ENCODE measurements around the gene GADL1. TPM values are rescaled to one million over a fixed set of nuclear protein-coding genes. Genes with fewer than 3 reads are reported as not detected.

Gene GADL1
- total RNA-seq, 1 experiment from 2014 or later: 0.09 TPM

DNA sequence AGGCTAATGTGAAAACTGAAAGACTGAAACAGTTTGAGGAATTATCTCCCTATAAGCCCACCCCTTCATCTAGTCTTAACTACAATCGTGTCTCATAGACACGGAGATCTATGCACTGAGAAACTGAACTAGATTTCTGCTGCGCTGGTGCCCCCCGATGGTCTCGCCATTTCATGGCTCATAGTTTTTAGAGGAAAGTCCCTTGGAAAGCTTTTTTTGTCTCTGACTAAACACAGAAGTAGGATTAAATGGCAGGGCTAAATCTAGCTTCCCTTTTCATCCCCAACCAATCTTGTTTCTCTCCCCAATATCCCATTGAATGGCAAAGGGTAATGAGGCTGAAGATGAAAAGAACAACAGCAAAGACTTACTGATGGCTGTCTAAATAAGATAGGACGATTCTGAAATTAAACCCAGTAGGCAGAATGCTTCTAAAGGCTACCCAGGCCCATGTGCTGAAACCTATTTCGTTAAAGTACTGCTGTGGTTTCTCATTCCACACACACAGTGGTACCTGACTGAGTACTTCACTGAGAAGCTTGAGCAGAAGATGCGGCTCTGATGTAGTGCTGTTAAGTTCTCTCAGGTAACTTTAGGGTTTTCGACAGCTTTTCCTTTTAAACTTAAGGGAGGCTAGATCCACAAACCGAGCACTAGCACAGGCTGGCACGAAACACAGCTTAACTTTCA, 142.7 kb downstream of the GADL1 start:
- H3K4me2 ChIP-seq (ENCODE audit: insufficient read depth, insufficient read length, low read length): no peak overlapping the region
- H4K8ac ChIP-seq (replicated peaks; ENCODE audit: insufficient read length, low read depth, low read length): no peak overlapping the region
- no peaks in the 10 kb centered on the region for H3K9me3 ChIP-seq (ENCODE audit: control insufficient read depth, low read depth, low read length)
- no CpG with 5 or more reads among the region's 11 CpGs for WGBS (ENCODE audit: extremely low coverage, insufficient read length, low lambda C conversion rate)
- H3K27me3 Mint-ChIP-seq (ENCODE audit: low read depth): no peaks in the 10 kb centered on the region
- H2AFZ ChIP-seq (ENCODE audit: low read length): no peak overlapping the region
- no peak overlapping the region for H3K14ac ChIP-seq (ENCODE audit: insufficient read depth, low read length)
- H3K4me1 Mint-ChIP-seq: peaks cover 44 to 53% of the 10 kb centered on the region in 2 experiments
- no peak overlapping the region for H3K27ac ChIP-seq (ENCODE audit: insufficient read length, low read depth, low read length)
- H3K4me1 ChIP-seq (ENCODE audit: insufficient read depth, low read length): no peaks in the 10 kb centered on the region
- no peak overlapping the region for H4K5ac ChIP-seq (ENCODE audit: insufficient read length, low read depth, low read length)
- no peak overlapping the region for H3K23ac ChIP-seq (ENCODE audit: insufficient read length, low read depth, low read length)
- H2BK15ac ChIP-seq (ENCODE audit: low read depth, low read length): no peak overlapping the region
- H3T11ph ChIP-seq (ENCODE audit: low read length): no peak overlapping the region
- no peaks in the 10 kb centered on the region for H4K20me1 ChIP-seq (ENCODE audit: control insufficient read depth, insufficient read depth, insufficient read length)
- H2BK20ac ChIP-seq (ENCODE audit: low read depth, low read length, poor library complexity, severe bottlenecking): no peak overlapping the region
- no peak overlapping the region for H3K4me3 Mint-ChIP-seq
- no peaks in the 10 kb centered on the region for H3K79me1 ChIP-seq (ENCODE audit: insufficient read depth, low read depth, low read length, poor library complexity, severe bottlenecking)
- no peak overlapping the region for H2BK5ac ChIP-seq (ENCODE audit: insufficient read length, low read length)
- peak; percentile 68 for TF ChIP-seq CTCF (conservative IDR thresholded peaks at IDR 0.05)
- no peak for DNase-seq
- H4K91ac ChIP-seq (ENCODE audit: insufficient read length, low read depth, low read length): no peak overlapping the region
- H3K9ac ChIP-seq (ENCODE audit: extremely low read depth, insufficient read length, low read length): no peak overlapping the region
- no peak overlapping the region for H3K4ac ChIP-seq (ENCODE audit: low read depth, low read length)
- no peaks in the 10 kb centered on the region for H3K23me2 ChIP-seq (ENCODE audit: insufficient read length, low read depth, low read length, poor library complexity, severe bottlenecking)
- no peak overlapping the region for H2BK12ac ChIP-seq (ENCODE audit: insufficient read length, low read depth, low read length)
- no peaks in the 10 kb centered on the region for H3K79me2 ChIP-seq (ENCODE audit: insufficient read depth, low read length)
- H3K36me3 Mint-ChIP-seq (ENCODE audit: insufficient read depth in 1 of 3, low read depth in 3 of 3): no peaks in the 10 kb centered on the region
- H2BK120ac ChIP-seq (ENCODE audit: low read depth, low read length, poor library complexity, severe bottlenecking): no peak overlapping the region
- no peak overlapping the region for H3K18ac ChIP-seq (ENCODE audit: insufficient read length, low read depth, low read length)
- H3K27me3 ChIP-seq (ENCODE audit: insufficient read depth, low read length): no peaks in the 10 kb centered on the region
- no peak overlapping the region for H2AK5ac ChIP-seq (ENCODE audit: insufficient read length, low read length)
- peak overlapping the region in 1 of 3 experiments; percentile 93; a peak in 3 of 7 replicates for H3K27ac Mint-ChIP-seq
- no peak overlapping the region for H3K56ac ChIP-seq (ENCODE audit: insufficient read length, low read depth, low read length)
- no peaks in the 10 kb centered on the region; a peak in 1 of 5 replicates for H3K9me3 Mint-ChIP-seq

All from H9 (cell line).